Activated CD8-positive, alpha-beta T cell treated with anti-CD3 and anti-CD28 coated beads for 36 hours (primary cell): ENCODE measurements around the gene RPS24. TPM values are rescaled to one million over a fixed set of nuclear protein-coding genes. Genes with fewer than 3 reads are reported as not detected.

Source experiments
- ATAC-seq: fragments of 200-7000 bp; cut with Tn5 transposase; one replicate; pipeline ENCODE4 v1.10.0; 2021; ENCODE audit warnings: mild to moderate bottlenecking, moderate library complexity
- CTCF ChIA-PET: fragments of 350-600 bp; sonication (Branson Sonifier 250); formaldehyde crosslinking; loops from one replicate; lab custom pipeline; 2021; ENCODE audit warnings: antibody characterized with exemption; lab: Charles Lee
- POLR2A ChIA-PET: fragments of 350-600 bp; sonication (Branson Sonifier 250); formaldehyde crosslinking; loops from one replicate; lab custom pipeline; 2021; ENCODE audit warnings: antibody characterized with exemption; lab: Charles Lee
- DNase-seq: peaks from one replicate; pipeline ENCODE4 v3.0.0-alpha.2; 2020
- H3K27ac Mint-ChIP-seq: one replicate; pipeline ENCODE4 v1.8.0; 2021; ENCODE audit warnings: mild to moderate bottlenecking, mixed read lengths
- H3K27me3 Mint-ChIP-seq: one replicate; pipeline ENCODE4 v1.8.0; 2021; ENCODE audit warnings: mixed read lengths
- H3K36me3 Mint-ChIP-seq: one replicate; pipeline ENCODE4 v1.8.0; 2021; ENCODE audit warnings: low read depth, mixed read lengths
- H3K4me1 Mint-ChIP-seq: one replicate; pipeline ENCODE4 v1.8.0; 2021; ENCODE audit warnings: low read depth, mixed read lengths
- H3K4me3 Mint-ChIP-seq: one replicate; pipeline ENCODE4 v1.8.0; 2021; ENCODE audit warnings: mild to moderate bottlenecking, moderate library complexity, mixed read lengths
- H3K9me3 Mint-ChIP-seq: one replicate; pipeline ENCODE4 v1.8.0; 2021; ENCODE audit warnings: mixed read lengths
- CTCF ChIP-seq: fragments of 200-600 bp; IDR thresholded peaks from one replicate; pipeline ENCODE4 v1.8.0; 2022; ENCODE audit warnings: antibody characterized with exemption, mild to moderate bottlenecking
- intact Hi-C: fragments of 100-400 bp; cut with micrococcal nuclease; formaldehyde crosslinking; loops from one replicate; pipeline ENCODE4 v1.10.0; 2022
- total RNA-seq, 2 experiments: library from RNA; stranded (reverse); gene quantifications; one replicate each; pipeline ENCODE4 v1.2.3, GENCODE V29; 2021

RPS24 gene
- total RNA-seq, 2 experiments from 2014 or later, result 2,061 to 2,067 TPM

- ChIA-PET POLR2A (interaction anchor here (1.0 to 1.4 kb wide), 3 partner anchors 14 to 940 kb away, joined by 3 read pairs; no protein-coding TSS in a partner anchor), CTCF (no interaction called here)
- no peaks in the 10 kb centered on the region for H3K27me3 Mint-ChIP-seq
- H3K4me1 Mint-ChIP-seq, result peaks cover 46% of the 10 kb centered on the region
- H3K9me3 Mint-ChIP-seq, result no peaks in the 10 kb centered on the region
- no peak for ATAC-seq
- H3K27ac Mint-ChIP-seq, result peak overlapping the region; percentile 95
- no peak for DNase-seq
- TF ChIP-seq CTCF, result no peak
- intact Hi-C loops, result loop anchor here (5.0 kb wide), 1 partner anchor 269 kb away; no protein-coding TSS in a partner anchor
- peak overlapping the region; percentile 85 for H3K4me3 Mint-ChIP-seq
- H3K36me3 Mint-ChIP-seq, result peaks cover 49% of the 10 kb centered on the region
Measured at GRCh38 chr10:78033387-78033636, 351 bp upstream of the RPS24 start.

GRCh38 chr10:78035025-78035424, 1.4 kb downstream of the RPS24 start:
- intact Hi-C loops, result no loop called here
- Mint-ChIP-seq H3K4me1 (peaks cover 52% of the 10 kb centered on the region), H3K27ac (peak overlapping the region; percentile 95), H3K9me3 (no peaks in the 10 kb centered on the region), H3K27me3 (no peaks in the 10 kb centered on the region), H3K4me3 (peak overlapping the region; percentile 85), H3K36me3 (peaks cover 60% of the 10 kb centered on the region)
- TF ChIP-seq CTCF, result no peak
- CTCF ChIA-PET, result interaction anchor here (2.9 kb wide), 1 partner anchor 12 kb away, joined by 17 read pairs; no protein-coding TSS in a partner anchor
- POLR2A ChIA-PET, result interaction anchor here (0.6 to 1.0 kb wide), 3 partner anchors 11 to 1282 kb away, joined by 3 read pairs; no protein-coding TSS in a partner anchor
- ATAC-seq (no peak), DNase-seq (no peak)

GRCh38 chr10:78035437-78035836, 1.8 kb downstream of the RPS24 start:
- intact Hi-C loops, result no loop called here
- peak overlapping the region; percentile 85 for H3K4me3 Mint-ChIP-seq
- peak overlapping the region; percentile 95 for H3K27ac Mint-ChIP-seq
- ChIA-PET POLR2A (interaction anchor here (0.6 to 1.0 kb wide), 3 partner anchors 11 to 1282 kb away, joined by 3 read pairs; no protein-coding TSS in a partner anchor), CTCF (interaction anchor here (2.9 kb wide), 1 partner anchor 12 kb away, joined by 17 read pairs; no protein-coding TSS in a partner anchor)
- no peak for DNase-seq
- no peaks in the 10 kb centered on the region for H3K9me3 Mint-ChIP-seq
- peaks cover 63% of the 10 kb centered on the region for H3K36me3 Mint-ChIP-seq
- ATAC-seq, result no peak
- no peak for TF ChIP-seq CTCF
- no peaks in the 10 kb centered on the region for H3K27me3 Mint-ChIP-seq
- peaks cover 52% of the 10 kb centered on the region for H3K4me1 Mint-ChIP-seq

- ATAC-seq (no peak), DNase-seq (no peak)
- Mint-ChIP-seq H3K27ac (peak overlapping the region; percentile 95), H3K27me3 (no peaks in the 10 kb centered on the region), H3K9me3 (no peaks in the 10 kb centered on the region), H3K36me3 (peaks cover 69% of the 10 kb centered on the region), H3K4me3 (peak overlapping the region; percentile 85), H3K4me1 (peaks cover 58% of the 10 kb centered on the region)
- intact Hi-C loops, result no loop called here
- TF ChIP-seq CTCF, result no peak
- CTCF ChIA-PET, result interaction anchor here (2.9 kb wide), 1 partner anchor 11 kb away, joined by 17 read pairs; no protein-coding TSS in a partner anchor
- POLR2A ChIA-PET, result interaction anchor here (0.9 to 1.0 kb wide), 4 partner anchors 8 to 268 kb away, joined by 3 to 5 read pairs (median 4); no protein-coding TSS in a partner anchor
Measured at GRCh38 chr10:78035933-78036583, 2.4 kb downstream of the RPS24 start.

GRCh38 chr10:78038105-78038504, 4.4 kb downstream of the RPS24 start:
- CTCF ChIA-PET, result interaction anchor here (2.9 kb wide), 1 partner anchor 9 kb away, joined by 17 read pairs; no protein-coding TSS in a partner anchor
- Mint-ChIP-seq H3K4me1 (peaks cover 69% of the 10 kb centered on the region), H3K36me3 (peaks cover 86% of the 10 kb centered on the region), H3K27me3 (no peaks in the 10 kb centered on the region), H3K9me3 (no peaks in the 10 kb centered on the region), H3K27ac (peak overlapping the region; percentile 2), H3K4me3 (peak overlapping the region; percentile 85)
- intact Hi-C loops, result no loop called here
- POLR2A ChIA-PET, result interaction anchor here (1.2 kb wide), 1 partner anchor 8 kb away, joined by 3 read pairs; no protein-coding TSS in a partner anchor
- ATAC-seq (no peak), DNase-seq (no peak)
- TF ChIP-seq CTCF, result no peak
